BJ (cell line): ENCODE results near the gene CHN1. TPM values are rescaled to one million over a fixed set of nuclear protein-coding genes. Genes with fewer than 3 reads are reported as not detected.

Experiments
- CTCF ChIA-PET: fragments of 350-600 bp; formaldehyde crosslinking; extraction: SDS; loops from one replicate; lab custom pipeline; 2021; ENCODE audit warnings: antibody characterized with exemption, inconsistent platforms; lab: Yijun Ruan, JAX
- POLR2A ChIA-PET: fragments of 300-600 bp; sonication (Branson Sonifier 250); formaldehyde crosslinking; extraction: SDS; loops from one replicate; lab custom pipeline; 2021; ENCODE audit warnings: antibody characterized with exemption; lab: Charles Lee
- DNase-seq: peaks from one replicate; pipeline ENCODE4 v3.0.0-alpha.2; 2011; ENCODE audit warnings: low read depth
- H3K27me3 ChIP-seq: 2 replicates; pipeline ENCODE4 v1.6.0; 2011; ENCODE audit warnings: low read length; ENCODE audit not compliant: control insufficient read depth, insufficient read depth
- H3K36me3 ChIP-seq: 2 replicates; pipeline ENCODE4 v1.5.1; 2011; ENCODE audit warnings: low read length; ENCODE audit not compliant: control insufficient read depth, insufficient read depth
- H3K4me3 ChIP-seq: 2 replicates; pipeline ENCODE4 v1.5.1; 2011; ENCODE audit warnings: low read depth, mild to moderate bottlenecking, control low read depth, low read length
- CTCF ChIP-seq: IDR thresholded peaks from 2 replicates; pipeline ENCODE4 v1.5.1; 2011; ENCODE audit warnings: low read depth, mild to moderate bottlenecking, control low read depth, inconsistent platforms, low read length, moderate library complexity; ENCODE audit not compliant: insufficient read depth
- polyA plus RNA-seq: library from polyadenylated mRNA; depleted of rRNA; stranded (reverse); fragments of >200 nt; gene quantifications from 2 replicates; pipeline ENCODE4 v1.2.3, GENCODE V29; 2011

The CHN1 gene
- polyA plus RNA-seq, 1 experiment: 93.0 TPM

- DNase-seq: no peak
- Histone ChIP-seq H3K27me3 (no peaks in the 10 kb centered on the region), H3K36me3 (0 out of 2 replicates have a peak, but pooled peaks cover 1% of the 10 kb centered on the region), H3K4me3 (no peak overlapping the region)
- ChIA-PET CTCF (interaction anchor here (2.5 kb wide), 1 partner anchor 56 kb away, joined by 8 read pairs; no protein-coding TSS in a partner anchor), POLR2A (interaction anchor here (0.6 kb wide), 1 partner anchor 38 kb away, joined by 3 read pairs; no protein-coding TSS in a partner anchor)
- TF ChIP-seq CTCF: no peak
Measured at GRCh38 chr2:174827371-174828369, 177.5 kb downstream of the CHN1 start.

DNA sequence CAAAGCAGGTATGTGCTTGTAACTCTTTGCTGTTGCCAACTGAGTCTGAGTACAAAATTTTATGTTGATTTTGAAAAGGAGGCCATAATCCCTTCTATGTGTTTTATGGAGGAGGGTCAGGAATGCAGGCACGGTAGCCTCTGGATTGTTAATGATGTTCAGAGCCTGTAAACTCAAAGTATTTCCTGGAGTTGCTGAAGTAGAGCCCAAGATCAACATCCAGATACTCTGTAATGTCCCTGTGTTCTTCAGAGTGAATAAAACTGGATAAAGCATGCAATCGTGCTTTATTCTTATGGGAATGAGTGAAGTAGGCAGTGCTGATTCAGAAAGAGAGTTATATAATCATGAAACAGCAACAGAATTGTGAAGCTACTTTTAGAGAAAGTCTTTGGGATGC, 179.1 kb downstream of the CHN1 start:
- TF ChIP-seq CTCF: no peak
- H3K4me3 ChIP-seq: no peak overlapping the region
- CTCF ChIA-PET: interaction anchor here (0.5 to 2.5 kb wide), 3 partner anchors 54 to 150 kb away, joined by 3 to 8 read pairs (median 4); no protein-coding TSS in a partner anchor
- H3K36me3 ChIP-seq: 0 out of 2 replicates have a peak, but pooled peaks cover 2% of the 10 kb centered on the region
- no peaks in the 10 kb centered on the region for H3K27me3 ChIP-seq
- POLR2A ChIA-PET: no interaction called here
- peak; percentile 44 for DNase-seq

- TF ChIP-seq CTCF: no peak
- H3K27me3 ChIP-seq: no peaks in the 10 kb centered on the region
- no peak overlapping the region for H3K4me3 ChIP-seq
- 0 out of 2 replicates have a peak, but pooled peaks cover 2% of the 10 kb centered on the region for H3K36me3 ChIP-seq
- CTCF ChIA-PET: no interaction called here
- POLR2A ChIA-PET: no interaction called here
- no peak for DNase-seq
Measured at GRCh38 chr2:174824068-174824467, 181.1 kb downstream of the CHN1 start.

GRCh38 chr2:174821628-174822027, 183.6 kb downstream of the CHN1 start:
- 0 out of 2 replicates have a peak, but pooled peaks cover 2% of the 10 kb centered on the region for H3K36me3 ChIP-seq
- H3K4me3 ChIP-seq: no peak overlapping the region
- ChIA-PET CTCF (interaction anchor here (1.6 kb wide), 1 partner anchor 16 kb away, joined by 3 read pairs; no protein-coding TSS in a partner anchor), POLR2A (no interaction called here)
- no peak for TF ChIP-seq CTCF
- DNase-seq: no peak
- H3K27me3 ChIP-seq: no peaks in the 10 kb centered on the region

DNA sequence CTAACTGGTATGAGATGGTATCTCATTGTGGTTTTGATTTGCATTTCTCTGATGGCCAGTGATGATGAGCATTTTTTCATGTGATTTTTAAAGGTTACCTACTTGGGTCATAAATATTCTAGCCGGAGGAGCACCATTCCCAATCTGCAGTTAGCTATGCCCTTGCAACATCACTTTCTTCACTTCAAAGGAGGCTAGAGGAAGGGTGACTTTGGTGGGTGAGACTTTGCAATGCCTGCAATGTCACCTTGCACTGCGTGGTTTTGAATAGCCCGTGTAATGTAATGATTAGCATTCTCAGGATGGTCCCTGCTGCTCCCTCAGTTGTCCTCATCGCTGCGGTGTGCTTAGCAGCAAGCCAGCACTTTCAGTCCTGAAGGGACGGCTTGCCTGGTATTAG, 184.8 kb downstream of the CHN1 start:
- ChIA-PET POLR2A (no interaction called here), CTCF (interaction anchor here (1.6 kb wide), 1 partner anchor 17 kb away, joined by 3 read pairs; no protein-coding TSS in a partner anchor)
- 0 out of 2 replicates have a peak, but pooled peaks cover 2% of the 10 kb centered on the region for H3K36me3 ChIP-seq
- H3K27me3 ChIP-seq: no peaks in the 10 kb centered on the region
- no peak overlapping the region for H3K4me3 ChIP-seq
- DNase-seq: no peak
- no peak for TF ChIP-seq CTCF
